ENCODE measurements around the gene GLT6D1.

GRCh38 chr9:135624282-135624681 lies 15.1 kb downstream of the GLT6D1 start:
- TF ChIP-seq GATA2 (IDR thresholded peaks at IDR 0.05; ENCODE audit: low read depth, low read length) (no peak), GATA3 (IDR thresholded peaks at IDR 0.05; ENCODE audit: low read depth, low read length) (no peak)
